HG02884 (cell line): ENCODE measurements around the gene BIRC6.

Experiments
- ATAC-seq: cut with Tn5 transposase; IDR thresholded peaks from one replicate; pipeline ENCODE4 v1.9.1; 2021; ENCODE audit warnings: mild to moderate bottlenecking, moderate library complexity; ENCODE audit not compliant: unreplicated experiment

BIRC6 gene

GRCh38 chr2:32375228-32375892 is 18.5 kb downstream of the BIRC6 start:
- no peak for ATAC-seq

- no peak for ATAC-seq
These were observed 19.9 kb downstream of the BIRC6 start for GRCh38 chr2:32376756-32377155.

- no peak for ATAC-seq
These were observed 21.1 kb downstream of the BIRC6 start for GRCh38 chr2:32377928-32378327.

- no peak for ATAC-seq
These were observed 22.5 kb downstream of the BIRC6 start for GRCh38 chr2:32379352-32379751.

- no peak for ATAC-seq
These were observed 27.0 kb downstream of the BIRC6 start for GRCh38 chr2:32383858-32384257.

- ATAC-seq: no peak
These were observed 27.7 kb downstream of the BIRC6 start for GRCh38 chr2:32384529-32384928.

GRCh38 chr2:32386739-32387138 is 29.9 kb downstream of the BIRC6 start:
- no peak for ATAC-seq

GRCh38 chr2:32399221-32399620 is 42.4 kb downstream of the BIRC6 start:
- no peak for ATAC-seq

- no peak for ATAC-seq
These were observed 45.3 kb downstream of the BIRC6 start for GRCh38 chr2:32402091-32402490.

- ATAC-seq: no peak
These were observed 47.0 kb downstream of the BIRC6 start for GRCh38 chr2:32403782-32404181.

GRCh38 chr2:32404691-32405090 is 47.9 kb downstream of the BIRC6 start:
- ATAC-seq: no peak

GRCh38 chr2:32416519-32416918 is 59.7 kb downstream of the BIRC6 start:
- ATAC-seq: no peak

GRCh38 chr2:32417659-32418058 is 60.8 kb downstream of the BIRC6 start:
- ATAC-seq: no peak

- ATAC-seq: no peak
These were observed 62.0 kb downstream of the BIRC6 start for GRCh38 chr2:32418778-32419177.

- ATAC-seq: no peak
These were observed 65.3 kb downstream of the BIRC6 start for GRCh38 chr2:32422133-32422532.

GRCh38 chr2:32423536-32423935 is 66.7 kb downstream of the BIRC6 start:
- ATAC-seq: no peak

- ATAC-seq: no peak
These were observed 67.9 kb downstream of the BIRC6 start for GRCh38 chr2:32424739-32425138.

GRCh38 chr2:32425719-32426141 is 68.9 kb downstream of the BIRC6 start:
- ATAC-seq: no peak

GRCh38 chr2:32427672-32428610 is 71.1 kb downstream of the BIRC6 start:
- no peak for ATAC-seq

- no peak for ATAC-seq
These were observed 74.0 kb downstream of the BIRC6 start for GRCh38 chr2:32430804-32431203.

GRCh38 chr2:32436150-32436549 is 79.3 kb downstream of the BIRC6 start:
- ATAC-seq: no peak

GRCh38 chr2:32442020-32442467 is 85.2 kb downstream of the BIRC6 start:
- no peak for ATAC-seq
